HG02763 (cell line): ENCODE data around the gene TGFA.

Source experiments
- ATAC-seq: cut with Tn5 transposase; IDR thresholded peaks from one replicate; pipeline ENCODE4 v1.9.1; 2021; ENCODE audit warnings: mild to moderate bottlenecking, moderate library complexity; ENCODE audit not compliant: unreplicated experiment

The TGFA gene

GRCh38 chr2:70425682-70426301, 127.8 kb downstream of the TGFA start:
- ATAC-seq, result no peak

DNA sequence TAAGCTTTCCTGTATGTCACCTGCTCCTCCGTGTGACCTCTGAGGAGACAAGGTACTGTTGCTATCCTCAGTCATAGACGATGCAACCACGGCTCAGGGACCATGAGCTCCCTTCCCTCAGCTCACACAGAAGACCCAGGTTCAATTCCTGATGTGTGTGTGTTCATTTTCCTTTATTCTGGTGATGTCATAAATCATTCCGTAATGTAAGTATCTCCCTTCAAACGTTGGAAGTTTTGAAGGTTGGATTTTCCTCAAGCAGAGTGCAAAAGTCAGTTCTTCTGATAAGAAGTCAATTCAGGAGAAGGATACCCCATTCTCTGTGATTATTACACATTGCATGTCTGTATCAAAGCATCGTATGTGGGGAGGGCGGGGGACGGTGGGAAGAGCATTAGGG, 132.9 kb downstream of the TGFA start:
- ATAC-seq, result no peak

GRCh38 chr2:70420143-70420542, 133.5 kb downstream of the TGFA start:
- ATAC-seq, result no peak

DNA sequence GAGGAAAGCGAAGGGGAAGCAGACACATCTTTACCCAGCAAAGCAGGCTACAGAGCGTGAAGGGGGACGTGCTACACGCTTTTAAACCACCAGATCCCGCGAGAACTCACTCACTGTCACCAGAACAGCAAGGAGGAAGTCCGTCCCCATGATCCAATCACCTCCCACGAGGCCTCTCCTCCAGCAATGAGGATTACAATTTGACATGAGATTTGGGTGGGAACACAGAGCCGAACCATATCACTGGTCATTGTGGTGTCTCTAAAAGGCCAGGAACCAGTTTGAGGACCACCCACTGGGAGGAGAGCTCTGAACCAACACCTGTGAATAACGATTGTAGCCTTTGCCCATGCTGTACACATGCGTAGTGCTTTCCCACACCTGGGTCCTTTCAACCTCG, 135.1 kb downstream of the TGFA start:
- ATAC-seq, result no peak

DNA sequence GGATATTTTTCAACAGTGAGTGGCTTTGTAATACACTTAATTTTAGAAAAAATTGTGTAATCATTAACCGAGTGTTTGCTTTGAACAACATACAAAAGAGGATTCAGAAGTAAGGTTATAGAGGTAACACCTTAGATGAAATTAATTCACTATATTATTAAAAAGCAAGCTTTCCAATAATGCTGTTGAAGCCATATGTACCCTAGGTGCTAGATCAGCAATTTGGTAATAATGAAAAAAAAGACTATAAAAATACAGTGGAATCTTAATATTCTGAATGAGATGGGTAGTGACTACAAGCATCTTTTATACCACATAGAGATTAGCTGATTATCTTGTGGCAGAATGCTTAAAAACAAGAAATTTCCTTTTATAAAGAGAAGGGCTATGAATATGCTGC, 136.6 kb downstream of the TGFA start:
- no peak for ATAC-seq

DNA sequence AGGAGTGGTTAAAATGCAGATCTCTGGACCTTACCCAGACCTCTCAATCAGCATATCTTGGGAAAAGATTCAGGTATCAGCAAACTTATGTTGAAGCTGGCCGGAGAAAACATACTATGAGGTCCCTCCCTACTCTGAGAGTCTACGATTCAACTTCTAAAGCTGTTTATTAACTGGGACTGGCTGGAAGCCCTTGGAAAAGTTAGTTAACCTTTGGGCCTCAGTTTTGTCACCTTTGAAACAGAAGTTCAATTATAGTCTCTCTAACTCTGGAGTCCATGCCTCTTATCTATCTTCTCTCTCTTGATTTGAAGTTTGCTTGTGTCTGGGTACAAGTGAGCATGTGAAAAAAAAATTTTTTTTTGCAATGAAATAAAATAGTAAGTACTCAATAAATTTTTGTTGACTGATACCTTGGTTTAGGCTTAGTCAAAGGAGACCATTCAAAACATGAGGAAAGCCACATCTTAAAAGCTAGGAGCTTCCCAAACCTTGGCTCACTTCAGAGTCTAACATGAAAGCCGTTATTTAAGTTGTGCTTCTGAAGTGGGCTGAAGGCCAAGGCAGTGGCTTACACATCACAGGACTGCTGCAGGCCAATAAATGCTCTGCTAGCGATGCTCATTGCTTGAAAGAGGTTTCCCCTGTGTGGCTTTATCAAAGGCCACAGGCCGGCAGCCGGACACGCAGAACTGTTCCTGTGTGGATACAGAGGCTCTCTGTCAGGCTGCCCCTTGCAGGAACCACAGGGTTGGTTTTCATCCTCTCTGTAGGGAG, 141.1 kb downstream of the TGFA start:
- no peak for ATAC-seq

GRCh38 chr2:70411483-70412125, 142.0 kb downstream of the TGFA start:
- no peak for ATAC-seq

- no peak for ATAC-seq
Measured at GRCh38 chr2:70403267-70404053, 150.2 kb downstream of the TGFA start.

- no peak for ATAC-seq
Measured at GRCh38 chr2:70400539-70400938, 153.1 kb downstream of the TGFA start.

GRCh38 chr2:70399046-70399445, 154.6 kb downstream of the TGFA start:
- no peak for ATAC-seq
